NCI-H2196 (cell line): Measurements from ENCODE around the gene IL1B.

ENCODE experiments used
- DNase-seq: peaks from one replicate; lab custom pipeline; 2025; ENCODE audit not compliant: unreplicated experiment; lab: John Stamatoyannopoulos, UW

IL1B gene

GRCh38 chr2:112784199-112785189 is 52.1 kb downstream of the IL1B start, which contains the start of gene IL1A:
IL1A (minus strand) TSS chr2:112784493; CDS start chr2:112783770, 723 bp downstream.
- DNase-seq = no peak

GRCh38 chr2:112783187-112783714 is 53.3 kb downstream of the IL1B start:
- DNase-seq = no peak

GRCh38 chr2:112782234-112782799 is 54.3 kb downstream of the IL1B start:
- DNase-seq = no peak
